HepG2 (cell line): ENCODE measurements around the gene IGLON5. TPM values are rescaled to one million over a fixed set of nuclear protein-coding genes. Genes with fewer than 3 reads are reported as not detected.

ENCODE experiments used
- CBFB ChIP-seq: sonication (generic); formaldehyde crosslinking; IDR thresholded peaks from 2 replicates; pipeline ENCODE4 v1.4.0; 2020; ENCODE audit warnings: missing genetic modification reagents
- MAFK ChIP-seq, 2 experiments: IDR thresholded peaks in 1 of 2; conservative IDR thresholded peaks in 1 of 2; 2 replicates each; pipeline ENCODE4 v1.6.1; 2011; ENCODE audit warnings: improper control_type of control experiment in 2 of 2, low read length in 2 of 2
- PAF1 ChIP-seq: IDR thresholded peaks from 2 replicates; pipeline ENCODE4 v1.6.1; 2016; ENCODE audit warnings: missing genetic modification reagents, missing compliant biosample characterization
- PBX3 ChIP-seq: sonication (generic); formaldehyde crosslinking; IDR thresholded peaks from 2 replicates; pipeline ENCODE4 v1.8.1; 2023; ENCODE audit warnings: missing genetic modification reagents, inconsistent platforms, borderline replicate concordance
- RFXANK ChIP-seq: IDR thresholded peaks from 2 replicates; pipeline ENCODE4 v1.6.1; 2016
- ZFP37 ChIP-seq: sonication (generic); formaldehyde crosslinking; IDR thresholded peaks from 2 replicates; pipeline ENCODE4 v1.4.0; 2020; ENCODE audit warnings: missing genetic modification reagents, borderline replicate concordance
- ZNF281 ChIP-seq: sonication (generic); formaldehyde crosslinking; IDR thresholded peaks from 2 replicates; pipeline ENCODE4 v1.4.0; 2020; ENCODE audit warnings: missing genetic modification reagents, borderline replicate concordance
- ZSCAN9 ChIP-seq: IDR thresholded peaks from 2 replicates; pipeline ENCODE4 v1.6.1; 2016; ENCODE audit warnings: borderline replicate concordance
- polyA plus RNA-seq, 8 experiments: library from polyadenylated mRNA; depleted of rRNA in 3 of 8; stranded (reverse) in 7 of 8; unstranded in 1 of 8; fragments of >200 nt; fragmentation: Illumina TruSeq in 4 of 8; extraction: Trizol in 4 of 8; gene quantifications; 2 replicates each; pipeline versions ENCODE4 v1.2.1 to v1.2.3, GENCODE V29; 2011 to 2016; ENCODE audit warnings: low read depth in 4 of 8, missing spikeins in 1 of 8, mixed read lengths in 1 of 8; ENCODE audit not compliant: insufficient read depth in 1 of 8
- total RNA-seq, 5 experiments: library from RNA; depleted of rRNA; stranded (reverse); fragments of >200 nt; fragmentation: Illumina TruSeq; extraction: Trizol; gene quantifications; 2 replicates each; pipeline ENCODE4 v1.2.3, GENCODE V29; 2016; ENCODE audit warnings: low read depth in 1 of 5
- TF ChIP-seq, protein P1 (sequence below): sonication (generic); formaldehyde crosslinking; IDR thresholded peaks from 2 replicates; pipeline ENCODE4 v1.5.0; 2020; ENCODE audit warnings: mild to moderate bottlenecking, missing genetic modification reagents
- TF ChIP-seq, protein P2 (sequence below), 2 experiments: sonication (generic) in 1 of 2; formaldehyde crosslinking in 1 of 2; IDR thresholded peaks; 2 replicates each; pipeline versions ENCODE4 v1.6.1 to v1.9.0; 2014 to 2022; ENCODE audit warnings: antibody characterized with exemption in 1 of 2, borderline replicate concordance in 1 of 2, inconsistent platforms in 1 of 2, low read depth in 1 of 2, missing genetic modification reagents in 1 of 2
- TF ChIP-seq, protein P3 (sequence below): sonication (generic); formaldehyde crosslinking; IDR thresholded peaks from 2 replicates; pipeline ENCODE4 v1.5.0; 2020; ENCODE audit warnings: mild to moderate bottlenecking, missing genetic modification reagents

Gene IGLON5
- total and polyA plus RNA-seq, 2 of the 13 experiments (the other 11 are each of a cell fraction or from before 2014, with no cell fraction given), result 0.04 to 5.7 TPM

DNA sequence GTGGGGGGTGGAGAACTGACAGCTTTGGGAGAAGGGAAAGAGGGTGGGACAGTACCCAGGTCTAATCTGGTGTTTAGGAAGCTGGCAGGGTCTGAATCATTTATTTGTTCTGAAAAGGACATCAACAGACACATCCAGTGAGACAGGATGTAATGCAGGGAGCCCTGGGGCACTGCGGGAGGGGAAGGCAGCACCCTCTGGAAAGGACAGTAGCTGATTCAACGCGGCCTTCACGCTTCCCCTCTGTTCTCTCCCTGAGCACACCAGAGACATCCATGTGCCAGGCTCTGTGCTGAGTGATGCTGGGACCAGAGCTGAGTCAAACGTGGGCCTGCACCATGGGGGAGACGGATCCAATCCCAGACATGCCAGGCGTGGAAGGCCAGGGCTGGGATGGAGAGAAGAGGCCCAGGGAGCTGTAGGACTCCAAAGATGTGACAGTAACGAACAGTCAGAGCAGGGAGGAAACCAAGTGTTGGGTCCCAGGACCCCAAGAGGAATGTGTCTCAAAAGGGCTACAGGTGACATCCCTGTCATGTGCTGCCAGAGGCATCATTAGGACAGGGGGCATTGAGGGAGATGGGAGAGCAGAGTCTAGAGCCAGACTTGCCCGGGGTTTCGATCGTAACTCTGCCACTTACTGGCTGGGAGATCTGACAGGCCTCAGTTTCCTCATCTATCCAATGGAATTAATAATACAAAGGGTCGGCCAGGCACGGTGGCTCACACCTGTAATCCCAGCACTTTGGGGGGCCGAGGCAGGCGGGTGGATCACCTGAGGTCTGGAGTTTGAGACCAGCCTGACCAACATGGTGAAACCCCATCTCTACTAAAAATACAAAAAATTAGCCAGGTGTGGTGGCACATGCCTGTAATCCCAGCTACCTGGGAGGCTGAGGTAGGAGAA, 53.0 kb downstream of the IGLON5 start (continued):
- TF ChIP-seq, protein P1, sequence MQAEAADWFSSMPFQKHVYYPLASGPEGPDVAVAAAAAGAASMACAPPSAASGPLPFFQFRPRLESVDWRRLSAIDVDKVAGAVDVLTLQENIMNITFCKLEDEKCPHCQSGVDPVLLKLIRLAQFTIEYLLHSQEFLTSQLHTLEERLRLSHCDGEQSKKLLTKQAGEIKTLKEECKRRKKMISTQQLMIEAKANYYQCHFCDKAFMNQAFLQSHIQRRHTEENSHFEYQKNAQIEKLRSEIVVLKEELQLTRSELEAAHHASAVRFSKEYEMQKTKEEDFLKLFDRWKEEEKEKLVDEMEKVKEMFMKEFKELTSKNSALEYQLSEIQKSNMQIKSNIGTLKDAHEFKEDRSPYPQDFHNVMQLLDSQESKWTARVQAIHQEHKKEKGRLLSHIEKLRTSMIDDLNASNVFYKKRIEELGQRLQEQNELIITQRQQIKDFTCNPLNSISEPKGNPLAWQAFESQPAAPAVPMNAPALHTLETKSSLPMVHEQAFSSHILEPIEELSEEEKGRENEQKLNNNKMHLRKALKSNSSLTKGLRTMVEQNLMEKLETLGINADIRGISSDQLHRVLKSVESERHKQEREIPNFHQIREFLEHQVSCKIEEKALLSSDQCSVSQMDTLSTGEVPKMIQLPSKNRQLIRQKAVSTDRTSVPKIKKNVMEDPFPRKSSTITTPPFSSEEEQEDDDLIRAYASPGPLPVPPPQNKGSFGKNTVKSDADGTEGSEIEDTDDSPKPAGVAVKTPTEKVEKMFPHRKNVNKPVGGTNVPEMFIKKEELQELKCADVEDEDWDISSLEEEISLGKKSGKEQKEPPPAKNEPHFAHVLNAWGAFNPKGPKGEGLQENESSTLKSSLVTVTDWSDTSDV (CRISPR knock-in tag), result no peak
- TF ChIP-seq, protein P2, sequence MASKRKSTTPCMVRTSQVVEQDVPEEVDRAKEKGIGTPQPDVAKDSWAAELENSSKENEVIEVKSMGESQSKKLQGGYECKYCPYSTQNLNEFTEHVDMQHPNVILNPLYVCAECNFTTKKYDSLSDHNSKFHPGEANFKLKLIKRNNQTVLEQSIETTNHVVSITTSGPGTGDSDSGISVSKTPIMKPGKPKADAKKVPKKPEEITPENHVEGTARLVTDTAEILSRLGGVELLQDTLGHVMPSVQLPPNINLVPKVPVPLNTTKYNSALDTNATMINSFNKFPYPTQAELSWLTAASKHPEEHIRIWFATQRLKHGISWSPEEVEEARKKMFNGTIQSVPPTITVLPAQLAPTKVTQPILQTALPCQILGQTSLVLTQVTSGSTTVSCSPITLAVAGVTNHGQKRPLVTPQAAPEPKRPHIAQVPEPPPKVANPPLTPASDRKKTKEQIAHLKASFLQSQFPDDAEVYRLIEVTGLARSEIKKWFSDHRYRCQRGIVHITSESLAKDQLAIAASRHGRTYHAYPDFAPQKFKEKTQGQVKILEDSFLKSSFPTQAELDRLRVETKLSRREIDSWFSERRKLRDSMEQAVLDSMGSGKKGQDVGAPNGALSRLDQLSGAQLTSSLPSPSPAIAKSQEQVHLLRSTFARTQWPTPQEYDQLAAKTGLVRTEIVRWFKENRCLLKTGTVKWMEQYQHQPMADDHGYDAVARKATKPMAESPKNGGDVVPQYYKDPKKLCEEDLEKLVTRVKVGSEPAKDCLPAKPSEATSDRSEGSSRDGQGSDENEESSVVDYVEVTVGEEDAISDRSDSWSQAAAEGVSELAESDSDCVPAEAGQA (IDR thresholded peaks at IDR 0.05; ENCODE audit: low read depth), result no peak
- TF ChIP-seq, protein P2 (CRISPR knock-in tag; IDR thresholded peaks at IDR 0.05; ENCODE audit: borderline replicate concordance), result no peak
- no peak for TF ChIP-seq CBFB (CRISPR knock-in tag)
- TF ChIP-seq PBX3 (CRISPR knock-in tag), result no peak
- no peak for TF ChIP-seq ZSCAN9
- TF ChIP-seq ZNF281 (CRISPR knock-in tag), result no peak
- TF ChIP-seq PAF1 (CRISPR knock-in tag), result no peak; the same call in 1 of the 2 replicates
- no peak for TF ChIP-seq RFXANK (CRISPR knock-in tag)
- TF ChIP-seq MAFK (conservative IDR thresholded peaks at IDR 0.05 in 1 of 2, IDR thresholded peaks at IDR 0.05 in 1 of 2; ENCODE audit: low read length in 2 of 2), result no peak
- TF ChIP-seq ZFP37 (CRISPR knock-in tag), result no peak
- TF ChIP-seq, protein P3, sequence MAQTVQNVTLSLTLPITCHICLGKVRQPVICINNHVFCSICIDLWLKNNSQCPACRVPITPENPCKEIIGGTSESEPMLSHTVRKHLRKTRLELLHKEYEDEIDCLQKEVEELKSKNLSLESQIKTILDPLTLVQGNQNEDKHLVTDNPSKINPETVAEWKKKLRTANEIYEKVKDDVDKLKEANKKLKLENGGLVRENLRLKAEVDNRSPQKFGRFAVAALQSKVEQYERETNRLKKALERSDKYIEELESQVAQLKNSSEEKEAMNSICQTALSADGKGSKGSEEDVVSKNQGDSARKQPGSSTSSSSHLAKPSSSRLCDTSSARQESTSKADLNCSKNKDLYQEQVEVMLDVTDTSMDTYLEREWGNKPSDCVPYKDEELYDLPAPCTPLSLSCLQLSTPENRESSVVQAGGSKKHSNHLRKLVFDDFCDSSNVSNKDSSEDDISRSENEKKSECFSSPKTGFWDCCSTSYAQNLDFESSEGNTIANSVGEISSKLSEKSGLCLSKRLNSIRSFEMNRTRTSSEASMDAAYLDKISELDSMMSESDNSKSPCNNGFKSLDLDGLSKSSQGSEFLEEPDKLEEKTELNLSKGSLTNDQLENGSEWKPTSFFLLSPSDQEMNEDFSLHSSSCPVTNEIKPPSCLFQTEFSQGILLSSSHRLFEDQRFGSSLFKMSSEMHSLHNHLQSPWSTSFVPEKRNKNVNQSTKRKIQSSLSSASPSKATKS (CRISPR knock-in tag), result no peak
